PC-3 (cell line): Measurements from ENCODE around the gene SRGAP3. TPM values are rescaled to one million over a fixed set of nuclear protein-coding genes. Genes with fewer than 3 reads are reported as not detected.

Experiments used
- ATAC-seq: fragments of 200-7000 bp; cut with Tn5 transposase; 2 replicates; pipeline ENCODE4 v1.9.1; 2020; ENCODE audit warnings: mild to moderate bottlenecking, moderate library complexity
- BruUV-seq: library from RNA; stranded (reverse); fragments of 400-500 nt; replicated peaks from 2 replicates; lab custom pipeline; 2021; lab: Mats Ljungman, UMichigan
- CTCF ChIA-PET: fragments of 300-600 bp; sonication (Branson Sonifier 250); formaldehyde crosslinking; loops from one replicate; lab custom pipeline; 2022; ENCODE audit warnings: antibody characterized with exemption; lab: Charles Lee
- POLR2A ChIA-PET: fragments of 300-600 bp; sonication (Branson Sonifier 250); formaldehyde crosslinking; loops from one replicate; lab custom pipeline; 2022; ENCODE audit warnings: antibody characterized with exemption; ENCODE audit not compliant: unreplicated experiment; lab: Charles Lee
- DNase-seq: peaks from one replicate; pipeline ENCODE4 v3.0.0-alpha.2; 2015
- H2AFZ ChIP-seq: fragments of 300-600 bp; sonication (generic); 2 replicates; pipeline ENCODE4 v1.6.0; 2016; ENCODE audit warnings: antibody characterized with exemption, low read length
- H3F3A ChIP-seq: fragments of 300-600 bp; sonication (generic); one replicate; pipeline ENCODE4 v1.6.0; 2017; ENCODE audit warnings: antibody characterized with exemption, low read length, control low read depth, mild to moderate bottlenecking; ENCODE audit not compliant: unreplicated experiment
- H3K27ac ChIP-seq: fragments of 300-600 bp; sonication (generic); 2 replicates; pipeline ENCODE4 v1.5.1; 2016; ENCODE audit warnings: mild to moderate bottlenecking, low read length
- H3K27me3 ChIP-seq: fragments of 300-600 bp; sonication (generic); 2 replicates; pipeline ENCODE4 v1.6.1; 2016; ENCODE audit warnings: low read length, mixed read lengths
- H3K36me3 ChIP-seq: fragments of 300-600 bp; sonication (generic); 2 replicates; pipeline ENCODE4 v1.6.1; 2016; ENCODE audit warnings: low read depth, mixed run types, low read length, mixed read lengths
- H3K4me1 ChIP-seq: fragments of 300-600 bp; sonication (generic); 2 replicates; pipeline ENCODE4 v1.5.1; 2016; ENCODE audit warnings: low read length; ENCODE audit not compliant: insufficient read depth
- H3K4me2 ChIP-seq: fragments of 300-600 bp; sonication (generic); 2 replicates; pipeline ENCODE4 v1.6.0; 2016; ENCODE audit warnings: low read length
- H3K4me3 ChIP-seq: fragments of 300-600 bp; sonication (generic); 2 replicates; pipeline ENCODE4 v1.5.1; 2016; ENCODE audit warnings: mild to moderate bottlenecking, low read length, mixed read lengths
- H3K79me2 ChIP-seq: fragments of 300-600 bp; sonication (generic); 2 replicates; pipeline ENCODE4 v1.6.1; 2017; ENCODE audit warnings: low read length, mixed read lengths
- H3K9ac ChIP-seq: fragments of 300-600 bp; sonication (generic); 2 replicates; pipeline ENCODE4 v1.6.0; 2016; ENCODE audit warnings: mild to moderate bottlenecking, low read length
- H3K9me2 ChIP-seq: fragments of 300-600 bp; sonication (generic); replicated peaks from 2 replicates; pipeline ENCODE4 v1.6.1; 2016; ENCODE audit warnings: mixed run types, low read length, mixed read lengths
- H3K9me3 ChIP-seq: fragments of 300-600 bp; sonication (generic); 2 replicates; pipeline ENCODE4 v1.6.1; 2016; ENCODE audit warnings: low read length, mixed read lengths
- H4K20me1 ChIP-seq: fragments of 300-600 bp; sonication (generic); 2 replicates; pipeline ENCODE4 v1.6.1; 2016; ENCODE audit warnings: low read length, mixed read lengths
- EZH2 ChIP-seq: fragments of 300-600 bp; sonication (generic); IDR thresholded peaks from one replicate; pipeline ENCODE4 v1.6.1; 2017; ENCODE audit warnings: antibody characterized with exemption, mild to moderate bottlenecking, low read length; ENCODE audit not compliant: unreplicated experiment
- EZH2phosphoT487 ChIP-seq: fragments of 300-600 bp; sonication (generic); IDR thresholded peaks from 2 replicates; pipeline ENCODE4 v1.6.1; 2018; ENCODE audit warnings: mild to moderate bottlenecking, antibody characterized with exemption, low read length, borderline replicate concordance
- intact Hi-C: fragments of 100-400 bp; cut with micrococcal nuclease; formaldehyde crosslinking; loops from 2 replicates; pipeline ENCODE4 v1.9.0; 2023
- total RNA-seq: library from RNA; depleted of rRNA; stranded (reverse); fragments of >200 nt; gene quantifications from 2 replicates; pipeline ENCODE4 v1.2.3, GENCODE V29; 2014
- TF ChIP-seq, protein P1 (sequence below): fragments of 300-600 bp; sonication (generic); conservative IDR thresholded peaks from 2 replicates; pipeline ENCODE4 v1.5.1; 2017; ENCODE audit warnings: antibody characterized with exemption, low read depth, mild to moderate bottlenecking, low read length

SRGAP3 gene
- total RNA-seq, 1 experiment from 2014 or later = 7.5 TPM

- intact Hi-C loops = no loop called here
- Histone ChIP-seq H3K9me3 (no peaks in the 10 kb centered on the region), H3K9ac (no peak overlapping the region), H3K79me2 (no peaks in the 10 kb centered on the region), H3K4me3 (no peak overlapping the region), H3K27ac (no peak overlapping the region), H3K36me3 (no peaks in the 10 kb centered on the region), H3K9me2 (no peaks in the 10 kb centered on the region), H3K27me3 (no peaks in the 10 kb centered on the region), H3K4me1 (no peaks in the 10 kb centered on the region), H3K4me2 (no peak overlapping the region), H3F3A (no peaks in the 10 kb centered on the region), H2AFZ (no peak overlapping the region), H4K20me1 (no peaks in the 10 kb centered on the region)
- no TSS peak for BruUV-seq
- peak; percentile 14; the same call in 1 of the 2 replicates for ATAC-seq
- DNase-seq = peak; percentile 66
- ChIA-PET CTCF (interaction anchor here (2.1 kb wide), 1 partner anchor 329 kb away, joined by 13 read pairs; no protein-coding TSS in a partner anchor), POLR2A (no interaction called here)
- TF ChIP-seq EZH2phosphoT487 = no peak
- no peak for TF ChIP-seq EZH2
- TF ChIP-seq, protein P1, sequence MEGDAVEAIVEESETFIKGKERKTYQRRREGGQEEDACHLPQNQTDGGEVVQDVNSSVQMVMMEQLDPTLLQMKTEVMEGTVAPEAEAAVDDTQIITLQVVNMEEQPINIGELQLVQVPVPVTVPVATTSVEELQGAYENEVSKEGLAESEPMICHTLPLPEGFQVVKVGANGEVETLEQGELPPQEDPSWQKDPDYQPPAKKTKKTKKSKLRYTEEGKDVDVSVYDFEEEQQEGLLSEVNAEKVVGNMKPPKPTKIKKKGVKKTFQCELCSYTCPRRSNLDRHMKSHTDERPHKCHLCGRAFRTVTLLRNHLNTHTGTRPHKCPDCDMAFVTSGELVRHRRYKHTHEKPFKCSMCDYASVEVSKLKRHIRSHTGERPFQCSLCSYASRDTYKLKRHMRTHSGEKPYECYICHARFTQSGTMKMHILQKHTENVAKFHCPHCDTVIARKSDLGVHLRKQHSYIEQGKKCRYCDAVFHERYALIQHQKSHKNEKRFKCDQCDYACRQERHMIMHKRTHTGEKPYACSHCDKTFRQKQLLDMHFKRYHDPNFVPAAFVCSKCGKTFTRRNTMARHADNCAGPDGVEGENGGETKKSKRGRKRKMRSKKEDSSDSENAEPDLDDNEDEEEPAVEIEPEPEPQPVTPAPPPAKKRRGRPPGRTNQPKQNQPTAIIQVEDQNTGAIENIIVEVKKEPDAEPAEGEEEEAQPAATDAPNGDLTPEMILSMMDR = no peak
Observed at GRCh38 chr3:8972639-8973038, 276.8 kb downstream of the SRGAP3 start.

DNA sequence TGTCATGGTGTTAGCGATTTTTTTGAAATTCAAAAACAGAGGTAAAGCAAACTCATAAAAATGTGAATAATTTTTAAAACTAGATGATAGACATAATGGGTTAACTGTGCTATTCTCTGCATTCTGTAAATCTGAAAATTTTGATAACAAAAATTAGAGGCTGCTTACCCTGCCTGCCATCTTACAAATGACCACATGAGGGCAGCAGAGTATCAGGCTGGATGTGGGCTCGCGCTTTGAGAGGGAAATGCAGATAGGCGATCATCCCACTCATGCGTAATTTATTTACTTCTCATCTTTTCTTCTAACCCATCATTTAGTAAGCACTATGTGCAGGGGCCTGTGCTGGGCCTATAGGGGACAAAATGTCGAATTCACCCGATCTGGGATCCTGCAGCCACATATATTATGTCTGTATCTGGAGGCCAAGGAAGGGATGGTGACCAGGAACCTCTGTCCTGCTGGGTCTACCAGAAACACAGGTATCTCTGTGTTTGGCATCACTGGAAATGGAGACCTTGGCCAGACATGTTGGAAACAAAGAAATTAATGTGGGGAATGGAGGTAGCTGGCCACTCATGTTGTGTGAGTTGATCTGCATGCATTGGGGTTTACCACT is 278.4 kb downstream of the SRGAP3 start:
- H2AFZ ChIP-seq = peak overlapping the region; percentile 46
- H3K79me2 ChIP-seq = no peaks in the 10 kb centered on the region
- ATAC-seq = peak; percentile 72
- H3K4me2 ChIP-seq = peak overlapping the region; percentile 9; the same call in 1 of the 2 replicates
- ChIA-PET CTCF (interaction anchor here (0.5 to 2.1 kb wide), 3 partner anchors 59 to 521 kb away, joined by 3 to 13 read pairs (median 5); no protein-coding TSS in a partner anchor), POLR2A (no interaction called here)
- intact Hi-C loops = loop anchor here (1.0 kb wide), 3 partner anchors 96 to 382 kb away; no protein-coding TSS in a partner anchor
- TF ChIP-seq, protein P1 = peak; percentile 95
- TF ChIP-seq EZH2phosphoT487 = no peak
- no peak for TF ChIP-seq EZH2
- peaks cover under 1% of the 10 kb centered on the region; the same call in 1 of the 2 replicates for H3K4me1 ChIP-seq
- H3K27me3 ChIP-seq = no peaks in the 10 kb centered on the region
- no TSS peak for BruUV-seq
- H3K9ac ChIP-seq = no peak overlapping the region
- H3K27ac ChIP-seq = no peak overlapping the region
- H4K20me1 ChIP-seq = no peaks in the 10 kb centered on the region
- no peaks in the 10 kb centered on the region for H3K36me3 ChIP-seq
- H3K9me3 ChIP-seq = no peaks in the 10 kb centered on the region
- peak; percentile 86 for DNase-seq
- H3K4me3 ChIP-seq = no peak overlapping the region
- H3K9me2 ChIP-seq = no peaks in the 10 kb centered on the region
- H3F3A ChIP-seq = no peaks in the 10 kb centered on the region

- H4K20me1 ChIP-seq = no peaks in the 10 kb centered on the region
- H3K79me2 ChIP-seq = no peaks in the 10 kb centered on the region
- TF ChIP-seq, protein P1 = no peak
- TF ChIP-seq EZH2 = no peak
- TF ChIP-seq EZH2phosphoT487 = no peak
- DNase-seq (no peak), ATAC-seq (no peak)
- peaks cover 4% of the 10 kb centered on the region for H3F3A ChIP-seq
- H3K36me3 ChIP-seq = no peaks in the 10 kb centered on the region
- H3K27me3 ChIP-seq = no peaks in the 10 kb centered on the region
- H3K4me2 ChIP-seq = no peak overlapping the region
- peaks cover 18% of the 10 kb centered on the region for H3K4me1 ChIP-seq
- no peaks in the 10 kb centered on the region for H3K9me2 ChIP-seq
- no peak overlapping the region for H3K4me3 ChIP-seq
- no peak overlapping the region for H2AFZ ChIP-seq
- H3K27ac ChIP-seq = no peak overlapping the region
- H3K9ac ChIP-seq = no peak overlapping the region
- ChIA-PET POLR2A (interaction anchor here (0.7 kb wide), 1 partner anchor 342 kb away, joined by 7 read pairs; no protein-coding TSS in a partner anchor), CTCF (interaction anchor here (0.6 to 1.6 kb wide), 2 partner anchors 92 to 333 kb away, joined by 4 to 10 read pairs; no protein-coding TSS in a partner anchor)
- no TSS peak for BruUV-seq
- intact Hi-C loops = loop anchor here (10.0 kb wide), 1 partner anchor 284 kb away; no protein-coding TSS in a partner anchor
- H3K9me3 ChIP-seq = no peaks in the 10 kb centered on the region
Observed at GRCh38 chr3:8969241-8969640, 280.2 kb downstream of the SRGAP3 start.
